Kidney epithelial cell (primary cell): ENCODE results near the gene CYREN. TPM values are rescaled to one million over a fixed set of nuclear protein-coding genes. Genes with fewer than 3 reads are reported as not detected.

ENCODE experiments used
- DNase-seq: peaks from one replicate; pipeline ENCODE4 v3.0.0-alpha.2; 2010; ENCODE audit warnings: low read depth
- H3K27me3 ChIP-seq: 2 replicates; pipeline ENCODE4 v1.6.0; 2011; ENCODE audit warnings: low read length; ENCODE audit not compliant: control insufficient read depth, insufficient read depth
- H3K36me3 ChIP-seq: 2 replicates; pipeline ENCODE4 v1.5.1; 2011; ENCODE audit warnings: low read length; ENCODE audit not compliant: control insufficient read depth, insufficient read depth
- H3K4me3 ChIP-seq: 2 replicates; pipeline ENCODE4 v1.5.1; 2011; ENCODE audit warnings: low read depth, mild to moderate bottlenecking, control low read depth, low read length
- CTCF ChIP-seq: IDR thresholded peaks from 2 replicates; pipeline ENCODE4 v1.5.1; 2011; ENCODE audit warnings: mild to moderate bottlenecking, moderate library complexity, low read length, control low read depth, inconsistent platforms; ENCODE audit not compliant: insufficient read depth, poor library complexity, severe bottlenecking
- total RNA-seq: library from RNA; depleted of rRNA; stranded (reverse); fragments of >200 nt; gene quantifications from 2 replicates; pipeline ENCODE4 v1.2.3, GENCODE V29; 2015

Gene CYREN
- total RNA-seq, 1 donor from 2014 or later: 74.2 TPM

GRCh38 chr7:135156290-135156689 is 14.2 kb downstream of the CYREN start:
- H3K4me3 ChIP-seq: no peak overlapping the region
- TF ChIP-seq CTCF: no peak
- no peak for DNase-seq
- no peaks in the 10 kb centered on the region for H3K27me3 ChIP-seq
- H3K36me3 ChIP-seq: no peaks in the 10 kb centered on the region

GRCh38 chr7:135154734-135155133 is 15.8 kb downstream of the CYREN start:
- no peaks in the 10 kb centered on the region for H3K27me3 ChIP-seq
- no peak overlapping the region for H3K4me3 ChIP-seq
- DNase-seq: no peak
- H3K36me3 ChIP-seq: no peaks in the 10 kb centered on the region
- no peak for TF ChIP-seq CTCF

GRCh38 chr7:135152442-135152841 is 18.1 kb downstream of the CYREN start:
- Histone ChIP-seq H3K27me3 (no peaks in the 10 kb centered on the region), H3K36me3 (no peaks in the 10 kb centered on the region), H3K4me3 (no peak overlapping the region)
- no peak for TF ChIP-seq CTCF
- DNase-seq: no peak

- no peak for DNase-seq
- no peak for TF ChIP-seq CTCF
- no peak overlapping the region for H3K4me3 ChIP-seq
Observed at GRCh38 chr7:135151533-135151932, 19.0 kb downstream of the CYREN start.

GRCh38 chr7:135151132-135151531 is 19.4 kb downstream of the CYREN start:
- Histone ChIP-seq H3K27me3 (no peaks in the 10 kb centered on the region), H3K4me3 (no peak overlapping the region), H3K36me3 (no peaks in the 10 kb centered on the region)
- DNase-seq: no peak
- TF ChIP-seq CTCF: no peak

More at GRCh38 chr7:135151533-135151932, 19.0 kb downstream of the CYREN start:
- H3K27me3 ChIP-seq: no peaks in the 10 kb centered on the region
- H3K36me3 ChIP-seq: no peaks in the 10 kb centered on the region

- H3K36me3 ChIP-seq: no peaks in the 10 kb centered on the region
- DNase-seq: no peak
- H3K4me3 ChIP-seq: no peak overlapping the region
- no peak for TF ChIP-seq CTCF
- H3K27me3 ChIP-seq: no peaks in the 10 kb centered on the region
Observed at GRCh38 chr7:135150072-135150782, 20.3 kb downstream of the CYREN start.
